ENCODE results near the gene RNF38.

DNA sequence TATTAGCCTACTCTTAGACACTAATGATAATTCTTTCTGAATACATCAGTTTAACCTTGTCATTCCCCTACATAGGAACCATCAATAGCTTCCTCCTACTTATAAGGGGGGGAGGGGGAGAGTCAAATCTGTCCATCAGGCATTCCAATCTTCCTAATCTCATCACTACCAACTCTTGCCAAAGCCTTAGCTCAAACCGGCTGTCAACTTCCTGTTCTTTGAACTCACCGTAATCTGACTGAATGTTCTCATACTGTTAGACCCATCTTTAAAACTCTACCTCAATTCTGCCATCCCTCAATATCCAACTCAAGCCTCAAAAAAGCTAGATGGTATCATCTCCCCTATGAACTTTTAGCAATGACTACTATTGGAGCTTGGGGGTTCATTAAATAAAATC lies 41.9 kb upstream of the RNF38 start:
- no peak for TF ChIP-seq ZNF274 (IDR thresholded peaks at IDR 0.05; ENCODE audit: low read depth, low read length)
- no peak for TF ChIP-seq YY1 (IDR thresholded peaks at IDR 0.05; ENCODE audit: insufficient read depth, insufficient read length)

Measured in NT2/D1 (cell line).